ENCODE measurements around the gene TLN1. TPM values are rescaled to one million over a fixed set of nuclear protein-coding genes. Genes with fewer than 3 reads are reported as not detected.

The TLN1 gene
- polyA plus RNA-seq, 1 experiment, result 399 TPM

GRCh38 chr9:35716230-35716629, 15.8 kb downstream of the TLN1 start:
- no peak for DNase-seq (ENCODE audit: low read depth)
- Histone ChIP-seq H3K4me3 (ENCODE audit: low read depth, low read length) (no peak overlapping the region), H3K36me3 (ENCODE audit: control insufficient read depth, insufficient read depth, low read length) (peaks cover 75% of the 10 kb centered on the region), H3K27me3 (ENCODE audit: control insufficient read depth, insufficient read depth, low read length) (no peaks in the 10 kb centered on the region)
- TF ChIP-seq CTCF (IDR thresholded peaks at IDR 0.05; ENCODE audit: insufficient read depth, low read depth, low read length), result no peak
- ChIA-PET POLR2A (no interaction called here), CTCF (interaction anchor here (1.0 to 16.4 kb wide), 3 partner anchors 8 to 19 kb away, joined by 5 to 177 read pairs (median 36); no protein-coding TSS in a partner anchor)

GRCh38 chr9:35714579-35715252, 17.3 kb downstream of the TLN1 start:
- POLR2A ChIA-PET, result no interaction called here
- no peak for TF ChIP-seq CTCF (IDR thresholded peaks at IDR 0.05; ENCODE audit: insufficient read depth, low read depth, low read length)

GRCh38 chr9:35714123-35714522, 17.9 kb downstream of the TLN1 start:
- CTCF ChIA-PET, result interaction anchor here (0.9 to 16.4 kb wide), 5 partner anchors 13 to 111 kb away, joined by 3 to 177 read pairs (median 3); no protein-coding TSS in a partner anchor
- peaks cover 66% of the 10 kb centered on the region for H3K36me3 ChIP-seq (ENCODE audit: control insufficient read depth, insufficient read depth, low read length)
- DNase-seq (ENCODE audit: low read depth), result no peak
- no peak for TF ChIP-seq CTCF (IDR thresholded peaks at IDR 0.05; ENCODE audit: insufficient read depth, low read depth, low read length)
- H3K27me3 ChIP-seq (ENCODE audit: control insufficient read depth, insufficient read depth, low read length), result no peaks in the 10 kb centered on the region
- POLR2A ChIA-PET, result no interaction called here
- H3K4me3 ChIP-seq (ENCODE audit: low read depth, low read length), result no peak overlapping the region

More at GRCh38 chr9:35714579-35715252, 17.3 kb downstream of the TLN1 start:
- no peaks in the 10 kb centered on the region for H3K27me3 ChIP-seq (ENCODE audit: control insufficient read depth, insufficient read depth, low read length)
- CTCF ChIA-PET, result interaction anchor here (0.9 to 16.4 kb wide), 5 partner anchors 12 to 111 kb away, joined by 3 to 177 read pairs (median 3); no protein-coding TSS in a partner anchor
- no peak overlapping the region for H3K4me3 ChIP-seq (ENCODE audit: low read depth, low read length)
- peaks cover 72% of the 10 kb centered on the region for H3K36me3 ChIP-seq (ENCODE audit: control insufficient read depth, insufficient read depth, low read length)
- DNase-seq (ENCODE audit: low read depth), result no peak

GRCh38 chr9:35713578-35713977, 18.4 kb downstream of the TLN1 start:
- TF ChIP-seq CTCF (IDR thresholded peaks at IDR 0.05; ENCODE audit: insufficient read depth, low read depth, low read length), result no peak
- DNase-seq (ENCODE audit: low read depth), result no peak
- H3K27me3 ChIP-seq (ENCODE audit: control insufficient read depth, insufficient read depth, low read length), result no peaks in the 10 kb centered on the region
- CTCF ChIA-PET, result interaction anchor here (1.4 to 16.4 kb wide), 3 partner anchors 13 to 16 kb away, joined by 5 to 177 read pairs (median 36); no protein-coding TSS in a partner anchor
- no peak overlapping the region for H3K4me3 ChIP-seq (ENCODE audit: low read depth, low read length)
- peaks cover 61% of the 10 kb centered on the region for H3K36me3 ChIP-seq (ENCODE audit: control insufficient read depth, insufficient read depth, low read length)
- POLR2A ChIA-PET, result no interaction called here

GRCh38 chr9:35712762-35713400, 19.1 kb downstream of the TLN1 start:
- TF ChIP-seq CTCF (IDR thresholded peaks at IDR 0.05; ENCODE audit: insufficient read depth, low read depth, low read length), result no peak
- POLR2A ChIA-PET, result no interaction called here
- H3K27me3 ChIP-seq (ENCODE audit: control insufficient read depth, insufficient read depth, low read length), result no peaks in the 10 kb centered on the region
- H3K4me3 ChIP-seq (ENCODE audit: low read depth, low read length), result no peak overlapping the region
- DNase-seq (ENCODE audit: low read depth), result no peak
- H3K36me3 ChIP-seq (ENCODE audit: control insufficient read depth, insufficient read depth, low read length), result peaks cover 60% of the 10 kb centered on the region
- CTCF ChIA-PET, result interaction anchor here (0.6 to 16.4 kb wide), 8 partner anchors 8 to 227 kb away, joined by 3 to 177 read pairs (median 3); no protein-coding TSS in a partner anchor

Data from BJ (cell line).